ENCODE data around the gene TSPAN32.
"Not testable (repeated sequence)": the region's sequence is repeated elsewhere in the genome, so short reads cannot be mapped to it uniquely, and the experiment has no call there.

TSPAN32 gene

GRCh38 chr11:2267851-2268728 lies 33.7 kb upstream of the TSPAN32 start:
- FAIRE-seq = no peak

GRCh38 chr11:2268729-2269600 lies 32.8 kb upstream of the TSPAN32 start:
- no peak for FAIRE-seq

GRCh38 chr11:2269601-2270321 lies 32.1 kb upstream of the TSPAN32 start:
- FAIRE-seq = no peak

GRCh38 chr11:2270322-2271076 lies 31.3 kb upstream of the TSPAN32 start, which contains the start of gene ASCL2:
Gene ASCL2, minus strand, starts transcription at chr11:2270588. Its CDS starts 256 bp downstream, at chr11:2270332.
- FAIRE-seq = no peak

GRCh38 chr11:2271077-2271326 lies 30.8 kb upstream of the TSPAN32 start:
- no peak for FAIRE-seq

- FAIRE-seq = no peak
Observed at GRCh38 chr11:2271327-2272227, 30.2 kb upstream of the TSPAN32 start.

- no peak for FAIRE-seq
Observed at GRCh38 chr11:2272228-2272945, 29.4 kb upstream of the TSPAN32 start.

GRCh38 chr11:2272946-2273280 lies 28.9 kb upstream of the TSPAN32 start:
- no peak for FAIRE-seq

GRCh38 chr11:2273311-2273710 lies 28.5 kb upstream of the TSPAN32 start:
- no peak for FAIRE-seq

GRCh38 chr11:2273771-2274170 lies 28.0 kb upstream of the TSPAN32 start:
- FAIRE-seq = no peak

GRCh38 chr11:2275334-2276279 lies 26.2 kb upstream of the TSPAN32 start:
- no peak for FAIRE-seq

GRCh38 chr11:2276280-2277007 lies 25.4 kb upstream of the TSPAN32 start:
- no peak for FAIRE-seq

GRCh38 chr11:2277008-2277346 lies 24.8 kb upstream of the TSPAN32 start:
- no peak for FAIRE-seq

- FAIRE-seq = no peak
Observed at GRCh38 chr11:2277933-2278523, 23.8 kb upstream of the TSPAN32 start.

GRCh38 chr11:2280208-2280607 lies 21.6 kb upstream of the TSPAN32 start:
- FAIRE-seq = no peak

GRCh38 chr11:2286350-2286749 lies 15.5 kb upstream of the TSPAN32 start:
- not testable (repeated sequence) for FAIRE-seq

GRCh38 chr11:2287091-2287490 lies 14.7 kb upstream of the TSPAN32 start:
- FAIRE-seq = no peak

GRCh38 chr11:2289350-2289749 lies 12.5 kb upstream of the TSPAN32 start:
- no peak for FAIRE-seq

GRCh38 chr11:2289859-2290258 lies 12.0 kb upstream of the TSPAN32 start:
- no peak for FAIRE-seq
